Endothelial cell (in vitro differentiated cells): ENCODE results near the gene MPO. TPM values are rescaled to one million over a fixed set of nuclear protein-coding genes. Genes with fewer than 3 reads are reported as not detected.

Source experiments
- DNase-seq: peaks from one replicate; pipeline ENCODE4 v3.0.0; 2021; ENCODE audit warnings: low spot score
- H3K27ac Mint-ChIP-seq: one replicate; pipeline ENCODE4 v1.8.0; 2021; ENCODE audit warnings: mixed read lengths, inconsistent platforms; ENCODE audit not compliant: unreplicated experiment
- H3K27me3 Mint-ChIP-seq: one replicate; pipeline ENCODE4 v1.8.0; 2021; ENCODE audit warnings: mild to moderate bottlenecking, moderate library complexity, mixed read lengths, inconsistent platforms; ENCODE audit not compliant: unreplicated experiment
- H3K36me3 Mint-ChIP-seq: one replicate; pipeline ENCODE4 v1.8.0; 2021; ENCODE audit warnings: mild to moderate bottlenecking, low read depth, mixed read lengths, inconsistent platforms; ENCODE audit not compliant: unreplicated experiment
- H3K4me1 Mint-ChIP-seq: one replicate; pipeline ENCODE4 v1.8.0; 2021; ENCODE audit warnings: mild to moderate bottlenecking, mixed read lengths, inconsistent platforms; ENCODE audit not compliant: unreplicated experiment
- H3K4me3 Mint-ChIP-seq: one replicate; pipeline ENCODE4 v1.8.0; 2021; ENCODE audit warnings: mild to moderate bottlenecking, mixed read lengths, inconsistent platforms; ENCODE audit not compliant: unreplicated experiment
- H3K9me3 Mint-ChIP-seq: one replicate; pipeline ENCODE4 v1.8.0; 2021; ENCODE audit warnings: mixed read lengths, inconsistent platforms; ENCODE audit not compliant: unreplicated experiment
- CTCF ChIP-seq: fragments of 200-600 bp; sonication (generic); IDR thresholded peaks from one replicate; pipeline ENCODE4 v1.5.0; 2021; ENCODE audit warnings: antibody characterized with exemption; ENCODE audit not compliant: unreplicated experiment
- total RNA-seq: library from RNA; stranded (reverse); fragmentation: NEBNext Ultra II Directional; extraction: Animal tissue kit (Norgen Biotek cat#: 25700); gene quantifications from one replicate; pipeline ENCODE4 v1.2.1, GENCODE V29; 2021; ENCODE audit not compliant: unreplicated experiment

The MPO gene
- total RNA-seq, 1 donor from 2014 or later, result not detected

GRCh38 chr17:58301504-58302150 is 20.9 kb upstream of the MPO start:
- no peak for DNase-seq
- peaks cover 6% of the 10 kb centered on the region for H3K27me3 Mint-ChIP-seq
- H3K4me3 Mint-ChIP-seq, result no peak overlapping the region
- no peaks in the 10 kb centered on the region for H3K36me3 Mint-ChIP-seq
- no peak overlapping the region for H3K27ac Mint-ChIP-seq
- no peaks in the 10 kb centered on the region for H3K4me1 Mint-ChIP-seq
- no peaks in the 10 kb centered on the region for H3K9me3 Mint-ChIP-seq
- TF ChIP-seq CTCF, result no peak

DNA sequence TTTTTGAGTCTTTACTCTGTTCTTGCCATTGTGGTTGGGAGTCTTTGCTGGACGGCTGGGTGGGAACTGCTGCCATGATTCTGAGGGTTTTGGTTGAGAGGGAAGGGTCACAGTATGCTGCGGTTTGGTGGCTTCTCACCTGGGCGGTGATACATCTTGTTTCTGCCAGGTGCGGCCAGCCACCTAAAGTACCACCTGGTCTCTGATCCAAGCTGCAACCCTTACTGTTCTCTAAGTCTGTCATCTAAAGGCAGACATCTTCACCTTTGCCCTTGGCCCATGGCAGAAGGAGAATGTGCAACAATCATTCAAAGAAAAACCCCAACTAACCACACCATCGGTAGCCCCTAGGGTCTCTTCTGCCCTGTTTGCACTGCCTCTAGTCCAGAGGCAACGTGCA is 19.6 kb upstream of the MPO start:
- Mint-ChIP-seq H3K27me3 (peaks cover 6% of the 10 kb centered on the region), H3K4me1 (no peaks in the 10 kb centered on the region), H3K4me3 (no peak overlapping the region), H3K36me3 (no peaks in the 10 kb centered on the region), H3K27ac (no peak overlapping the region), H3K9me3 (no peaks in the 10 kb centered on the region)
- no peak for TF ChIP-seq CTCF
- DNase-seq, result no peak

GRCh38 chr17:58294034-58294433 is 13.3 kb upstream of the MPO start:
- DNase-seq, result no peak
- no peaks in the 10 kb centered on the region for H3K27me3 Mint-ChIP-seq
- no peaks in the 10 kb centered on the region for H3K36me3 Mint-ChIP-seq
- H3K9me3 Mint-ChIP-seq, result no peaks in the 10 kb centered on the region
- H3K27ac Mint-ChIP-seq, result no peak overlapping the region
- TF ChIP-seq CTCF, result no peak
- no peak overlapping the region for H3K4me3 Mint-ChIP-seq
- H3K4me1 Mint-ChIP-seq, result peaks cover 4% of the 10 kb centered on the region

DNA sequence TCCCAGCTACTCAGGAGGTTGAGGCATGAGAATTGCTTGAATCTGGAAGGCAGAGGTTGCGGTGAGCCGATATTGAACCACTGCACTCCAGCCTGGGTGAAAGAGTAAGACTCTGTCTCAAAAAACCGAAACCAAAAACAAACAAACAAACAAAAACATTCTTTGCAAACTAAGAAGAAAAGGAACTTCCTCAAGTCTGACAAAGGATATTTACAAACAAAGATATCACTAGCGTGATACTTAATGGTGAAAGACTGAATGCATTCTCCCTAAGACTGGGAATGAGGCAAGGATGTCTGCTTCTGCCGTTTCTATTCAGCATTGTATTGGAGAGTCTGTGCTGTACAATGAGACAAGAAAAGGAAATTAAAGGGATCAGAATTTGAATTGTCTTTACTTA is 10.5 kb upstream of the MPO start:
- no peak for DNase-seq
- Mint-ChIP-seq H3K4me1 (peaks cover 4% of the 10 kb centered on the region), H3K27me3 (no peaks in the 10 kb centered on the region), H3K9me3 (no peaks in the 10 kb centered on the region), H3K27ac (no peak overlapping the region), H3K36me3 (no peaks in the 10 kb centered on the region), H3K4me3 (no peak overlapping the region)
- no peak for TF ChIP-seq CTCF

DNA sequence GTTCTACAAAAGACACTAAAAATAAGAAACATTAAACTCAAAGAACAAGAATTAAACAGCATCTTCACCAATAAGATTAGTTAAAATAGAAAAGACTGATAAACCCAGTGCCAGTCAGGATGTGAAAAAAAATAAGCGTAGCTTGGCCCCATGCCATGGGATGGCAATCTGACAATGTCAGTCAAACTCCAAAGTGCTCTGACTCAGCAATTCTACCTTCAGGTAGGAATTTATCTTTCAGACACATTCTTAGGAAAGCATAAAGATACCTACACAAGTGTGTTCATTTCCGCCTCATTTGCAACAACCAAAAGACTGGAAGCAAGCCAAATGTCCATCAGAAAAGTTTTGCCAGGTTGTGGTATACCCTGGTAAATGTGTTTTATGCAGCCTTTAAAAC is 9.1 kb upstream of the MPO start:
- Mint-ChIP-seq H3K4me1 (peaks cover 4% of the 10 kb centered on the region), H3K27ac (no peak overlapping the region), H3K36me3 (no peaks in the 10 kb centered on the region), H3K27me3 (no peaks in the 10 kb centered on the region), H3K9me3 (no peaks in the 10 kb centered on the region), H3K4me3 (no peak overlapping the region)
- no peak for TF ChIP-seq CTCF
- DNase-seq, result no peak
